Hematopoietic multipotent progenitor cell treated with erythropoietin and hydrocortisone succinate and interleukin-3 and kit ligand, for 4 days (in vitro differentiated cells): ENCODE results near the gene BRD3.
"Not testable (repeated sequence)": the region's sequence is repeated elsewhere in the genome, so short reads cannot be mapped to it uniquely, and the experiment has no call there.

Experiments
- DNase-seq: peaks from one replicate; pipeline ENCODE4 v3.0.0-alpha.2; 2015

Gene BRD3

GRCh38 chr9:133991214-133991921 lies 76.5 kb downstream of the BRD3 start:
- DNase-seq = peak; percentile 31

DNA sequence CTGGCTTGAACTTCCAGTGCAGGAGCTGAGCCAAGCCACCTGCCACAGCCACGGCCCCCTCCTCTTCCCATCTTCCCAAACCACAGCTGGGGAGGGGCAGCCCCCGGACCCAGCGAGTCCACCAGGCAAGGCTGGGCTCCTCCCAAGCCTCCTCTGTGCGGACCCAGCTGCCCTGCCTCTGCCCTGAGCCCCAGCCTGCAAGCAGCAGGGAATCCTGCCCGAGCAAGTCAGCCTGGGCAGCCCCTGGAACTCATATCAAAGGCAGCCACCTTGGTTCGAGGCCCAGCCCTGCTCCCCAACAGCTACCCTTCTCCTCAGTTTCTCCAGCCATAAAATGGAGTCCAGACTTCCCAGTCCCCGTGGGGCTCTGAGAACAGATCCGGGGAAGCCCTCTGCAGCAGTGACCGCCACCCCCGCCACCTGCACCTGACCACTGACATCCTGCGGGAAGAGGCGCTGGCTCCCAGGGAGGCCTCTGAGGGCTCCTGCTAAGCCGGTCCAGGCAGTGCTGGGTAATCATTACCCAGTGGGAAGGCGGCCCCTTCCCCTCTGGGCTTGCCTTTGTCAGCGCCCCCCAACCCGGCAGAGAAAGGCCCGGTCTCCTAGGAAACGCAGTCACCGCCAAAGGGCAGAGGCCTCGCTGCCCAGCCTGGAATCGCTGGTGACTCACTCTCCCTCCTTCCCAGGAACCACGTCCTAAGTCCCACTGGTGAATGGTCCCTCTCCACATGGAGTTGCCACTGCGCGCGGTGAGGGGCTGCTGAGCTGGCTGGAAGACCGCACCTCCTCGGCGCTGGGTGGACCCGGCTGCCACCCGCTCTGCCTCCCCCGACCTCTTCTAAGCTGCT lies 77.2 kb downstream of the BRD3 start:
- DNase-seq = peak; percentile 36

GRCh38 chr9:133989625-133990365 lies 78.0 kb downstream of the BRD3 start:
- no peak for DNase-seq

- not testable (repeated sequence) for DNase-seq
These were observed 79.1 kb downstream of the BRD3 start for GRCh38 chr9:133988771-133989170.

DNA sequence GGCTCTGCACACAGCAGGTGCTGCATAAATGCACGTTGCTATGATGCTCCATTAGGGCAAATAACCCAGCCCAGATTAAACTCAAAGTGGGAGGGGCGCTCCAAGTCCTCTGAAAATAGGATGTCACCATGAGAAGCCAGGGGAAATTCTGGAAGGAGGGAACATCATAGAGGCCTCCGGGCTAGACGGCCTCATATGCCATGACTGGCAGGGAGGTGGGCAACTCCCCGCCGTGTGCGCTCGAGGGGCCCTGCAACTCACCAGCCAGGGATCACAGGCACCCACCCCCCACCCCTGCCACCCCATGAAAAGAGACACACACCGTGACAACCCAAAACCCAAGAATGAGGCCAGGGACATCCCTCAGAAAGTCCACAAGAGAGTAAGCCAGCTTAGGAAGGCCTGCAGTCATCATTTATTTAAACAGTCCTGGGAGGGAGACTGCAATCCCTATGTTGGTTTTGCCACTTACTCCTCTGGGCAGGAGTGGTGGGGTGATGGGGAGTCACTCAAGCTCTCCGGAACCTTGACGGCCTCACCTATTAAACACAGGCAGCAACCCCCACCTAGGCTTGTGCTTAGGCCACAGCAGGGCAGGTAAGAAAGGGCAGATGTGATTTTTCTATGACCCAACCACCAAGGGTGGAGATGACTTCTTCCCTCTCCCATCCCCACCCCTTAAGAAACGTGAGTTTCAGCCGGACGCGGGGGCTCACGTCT lies 79.7 kb downstream of the BRD3 start:
- no peak for DNase-seq

DNA sequence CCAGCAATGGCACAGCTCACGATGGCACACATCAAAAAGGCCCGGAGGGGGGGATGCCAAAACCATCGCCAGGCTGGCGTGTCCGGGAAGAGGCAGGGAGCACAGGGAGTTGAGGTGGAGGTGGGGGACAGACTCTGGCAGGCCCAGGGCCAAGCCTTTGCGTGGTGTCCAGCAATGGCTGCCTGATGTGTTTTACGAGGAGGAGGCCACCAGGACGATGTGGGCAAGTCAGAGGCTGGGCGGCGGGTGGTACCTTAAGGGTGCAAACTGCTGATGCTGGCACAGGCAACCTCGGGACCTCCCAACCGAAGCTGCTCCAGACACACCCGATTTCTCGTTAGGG lies 80.4 kb downstream of the BRD3 start:
- DNase-seq = no peak

GRCh38 chr9:133986774-133987445 lies 80.9 kb downstream of the BRD3 start:
- DNase-seq = no peak

GRCh38 chr9:133986061-133986460 lies 81.8 kb downstream of the BRD3 start:
- no peak for DNase-seq

DNA sequence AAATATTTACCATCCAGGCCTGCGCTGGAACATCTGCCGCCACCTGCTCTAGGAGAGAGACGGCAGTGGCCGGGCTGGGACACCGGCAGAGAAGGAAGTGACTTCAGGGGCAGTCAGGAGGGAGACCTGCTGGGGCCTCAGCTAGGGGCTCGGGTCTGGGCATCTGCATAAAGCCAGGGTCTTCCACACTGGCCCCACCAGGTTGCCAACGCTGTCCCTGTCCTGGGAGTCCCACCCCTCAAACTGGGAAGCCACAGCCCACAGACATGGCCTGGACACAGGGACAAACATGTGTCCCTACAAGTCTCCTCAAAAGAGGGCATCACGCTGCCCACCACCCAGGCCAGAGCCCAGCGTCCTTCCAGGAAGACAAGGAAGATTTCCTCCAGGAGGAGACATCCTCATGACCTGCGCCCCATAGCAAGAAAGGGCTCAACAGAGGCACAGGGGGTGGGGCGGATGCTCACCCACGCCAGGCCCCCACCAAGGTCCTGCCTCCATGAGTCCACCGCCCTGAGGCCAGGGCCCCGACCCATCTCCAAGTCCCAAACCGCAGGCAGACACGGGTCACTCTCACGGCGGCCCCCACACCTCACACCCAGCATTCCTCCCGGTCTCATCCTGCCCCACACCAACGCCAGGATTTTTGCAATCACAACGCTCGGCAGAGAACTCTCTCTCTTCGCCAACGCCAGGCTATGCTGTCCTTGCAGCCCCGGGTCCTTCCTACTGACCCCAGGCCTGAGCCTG lies 84.7 kb downstream of the BRD3 start:
- no peak for DNase-seq

GRCh38 chr9:133981958-133982681 lies 85.7 kb downstream of the BRD3 start:
- DNase-seq = no peak

DNA sequence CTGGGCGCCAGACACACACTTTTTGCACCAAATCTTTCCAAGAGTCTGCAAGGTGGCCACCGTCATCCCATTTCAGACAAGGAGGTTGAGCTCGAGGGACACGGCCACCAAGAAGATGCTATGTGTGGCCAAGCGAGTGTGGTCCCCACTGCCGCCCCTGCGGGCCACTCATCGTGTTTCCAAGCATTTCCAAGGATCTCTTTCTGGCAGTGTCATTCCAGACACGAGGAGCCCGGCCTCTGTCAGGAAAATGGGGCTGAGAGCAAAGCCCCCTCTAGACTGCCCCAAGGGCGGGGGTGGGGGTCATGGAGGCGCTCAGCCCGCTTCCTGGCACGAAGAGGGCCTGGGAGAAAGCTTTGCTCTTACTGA lies 86.3 kb downstream of the BRD3 start:
- no peak for DNase-seq

DNA sequence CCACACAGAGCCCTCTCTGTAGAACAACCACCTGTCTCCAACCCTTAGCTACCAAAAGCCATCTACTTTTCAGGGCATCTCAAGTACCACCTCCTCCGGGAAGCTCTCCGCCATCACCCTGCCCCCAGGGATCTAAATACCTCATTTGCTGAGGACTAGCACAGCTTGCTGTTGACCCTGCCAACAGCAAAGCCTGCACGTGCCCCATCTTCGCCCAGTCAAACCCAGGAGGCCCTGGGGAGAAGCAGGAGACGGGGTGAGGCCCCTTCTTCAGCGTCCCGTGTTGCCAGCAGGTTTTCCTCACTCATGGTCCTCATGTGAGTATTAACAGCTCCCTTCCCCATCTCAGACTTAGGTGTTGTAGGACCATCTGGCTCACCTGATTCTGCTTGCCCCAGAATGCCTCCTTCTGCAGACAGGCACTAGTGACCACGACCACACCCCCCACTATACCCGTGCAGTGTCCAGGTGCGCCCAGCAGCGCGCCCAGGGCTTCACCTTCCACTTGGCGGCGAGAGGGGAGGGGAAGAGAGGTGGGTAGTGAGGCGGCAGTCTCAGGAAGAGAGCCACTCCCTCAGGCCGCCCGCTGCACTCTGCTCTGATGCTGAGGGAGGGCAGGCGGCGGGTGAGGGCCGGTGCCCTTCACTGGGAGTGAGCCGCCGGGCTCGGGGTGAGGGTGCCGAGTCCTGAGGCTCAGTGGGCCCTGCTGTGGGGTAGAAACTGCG lies 86.8 kb downstream of the BRD3 start:
- DNase-seq = no peak
